Naive thymus-derived CD4-positive, alpha-beta T cell (primary cell): Measurements from ENCODE around the gene SLC25A12. TPM values are rescaled to one million over a fixed set of nuclear protein-coding genes. Genes with fewer than 3 reads are reported as not detected.
A peak's percentile ranks its signal among the peaks of the same experiment; 100 is the strongest.

Source experiments
- ATAC-seq: fragments of 150-1000 bp; cut with Tn5 transposase; 2 replicates; pipeline ENCODE4 v1.10.0; 2021; ENCODE audit warnings: mild to moderate bottlenecking, moderate library complexity
- CTCF ChIA-PET: fragments of 350-600 bp; sonication (Branson Sonifier 250); formaldehyde crosslinking; loops from one replicate; lab custom pipeline; 2021; ENCODE audit warnings: antibody characterized with exemption; lab: Charles Lee
- POLR2A ChIA-PET: fragments of 350-600 bp; sonication (Branson Sonifier 250); formaldehyde crosslinking; loops from one replicate; lab custom pipeline; 2021; ENCODE audit warnings: antibody characterized with exemption, inconsistent platforms; lab: Charles Lee
- DNase-seq, 9 donors: peaks; one replicate each; pipeline versions ENCODE4 v3.0.0 to v3.0.0-alpha.2; 2020 to 2022; ENCODE audit warnings: mixed read lengths in 1 of 9
- H3K27ac ChIP-seq: one replicate; pipeline ENCODE4 v1.7.0; 2013; ENCODE audit warnings: mild to moderate bottlenecking, low read depth, low read length, moderate library complexity
- H3K27me3 ChIP-seq, 2 donors: one replicate each; pipeline ENCODE4 v1.7.0; 2013; ENCODE audit warnings: low read length in 2 of 2, mild to moderate bottlenecking in 2 of 2, moderate library complexity in 2 of 2; ENCODE audit not compliant: control insufficient read depth in 2 of 2, insufficient read depth in 2 of 2
- H3K36me3 ChIP-seq, 3 experiments: 1 replicate in 2 of 3; 2 replicates in 1 of 3; pipeline ENCODE4 v1.7.0; 2013; ENCODE audit warnings: low read length in 3 of 3, mild to moderate bottlenecking in 3 of 3, moderate library complexity in 1 of 3; ENCODE audit not compliant: insufficient read depth in 3 of 3, control insufficient read depth in 2 of 3
- H3K4me1 ChIP-seq, 2 donors: one replicate each; pipeline ENCODE4 v1.7.0; 2013; ENCODE audit warnings: low read length in 2 of 2, mild to moderate bottlenecking in 2 of 2, moderate library complexity in 1 of 2; ENCODE audit not compliant: control insufficient read depth in 2 of 2, insufficient read depth in 2 of 2
- H3K4me3 ChIP-seq: 2 replicates; pipeline ENCODE4 v1.7.0; 2013; ENCODE audit warnings: mild to moderate bottlenecking, low read length
- H3K9me3 ChIP-seq, 3 experiments: 1 replicate in 2 of 3; 2 replicates in 1 of 3; pipeline ENCODE4 v1.7.0; 2013; ENCODE audit warnings: low read length in 3 of 3; ENCODE audit not compliant: control insufficient read depth in 2 of 3
- H3K27ac Mint-ChIP-seq, 9 donors: one replicate each; pipeline ENCODE4 v1.8.0; 2020 to 2022; ENCODE audit warnings: mixed read lengths in 9 of 9, mild to moderate bottlenecking in 8 of 9, moderate library complexity in 5 of 9, inconsistent platforms in 2 of 9
- H3K27me3 Mint-ChIP-seq, 5 donors: one replicate each; pipeline ENCODE4 v1.8.0; 2021 to 2022; ENCODE audit warnings: mixed read lengths in 5 of 5, mild to moderate bottlenecking in 1 of 5
- H3K36me3 Mint-ChIP-seq, 5 donors: one replicate each; pipeline ENCODE4 v1.8.0; 2020 to 2022; ENCODE audit warnings: mixed read lengths in 5 of 5, mild to moderate bottlenecking in 3 of 5, inconsistent platforms in 1 of 5
- H3K4me1 Mint-ChIP-seq, 7 donors: one replicate each; pipeline ENCODE4 v1.8.0; 2020 to 2022; ENCODE audit warnings: mixed read lengths in 7 of 7, mild to moderate bottlenecking in 3 of 7, inconsistent platforms in 1 of 7
- H3K4me3 Mint-ChIP-seq, 10 donors: one replicate each; pipeline ENCODE4 v1.8.0; 2020 to 2022; ENCODE audit warnings: mild to moderate bottlenecking in 10 of 10, mixed read lengths in 10 of 10, moderate library complexity in 6 of 10, inconsistent platforms in 2 of 10
- H3K9me3 Mint-ChIP-seq, 11 donors: one replicate each; pipeline ENCODE4 v1.8.0; 2020 to 2022; ENCODE audit warnings: mixed read lengths in 11 of 11, mild to moderate bottlenecking in 4 of 11, inconsistent platforms in 1 of 11, moderate library complexity in 1 of 11
- intact Hi-C, 2 donors: fragments of 100-400 bp; cut with micrococcal nuclease; formaldehyde crosslinking; loops; one replicate each; pipeline ENCODE4 v1.15.1; 2023
- polyA plus RNA-seq, 2 donors: library from polyadenylated mRNA; unstranded; fragments of 300-500 nt; fragmentation: Illumina TruSeq; gene quantifications; one replicate each; pipeline ENCODE4 v1.2.3, GENCODE V29; 2021
- total RNA-seq, 6 experiments: library from RNA in 5 of 6; stranded (reverse) in 5 of 6; gene quantifications; 1 replicate in 5 of 6; 2 replicates in 1 of 6; pipeline ENCODE4 v1.2.3 and lab custom pipeline; 2021 to 2026

Gene SLC25A12
- total and polyA plus RNA-seq, 7 experiments from 2014 or later: 11.9 to 33.6 (median 14.0) TPM

DNA sequence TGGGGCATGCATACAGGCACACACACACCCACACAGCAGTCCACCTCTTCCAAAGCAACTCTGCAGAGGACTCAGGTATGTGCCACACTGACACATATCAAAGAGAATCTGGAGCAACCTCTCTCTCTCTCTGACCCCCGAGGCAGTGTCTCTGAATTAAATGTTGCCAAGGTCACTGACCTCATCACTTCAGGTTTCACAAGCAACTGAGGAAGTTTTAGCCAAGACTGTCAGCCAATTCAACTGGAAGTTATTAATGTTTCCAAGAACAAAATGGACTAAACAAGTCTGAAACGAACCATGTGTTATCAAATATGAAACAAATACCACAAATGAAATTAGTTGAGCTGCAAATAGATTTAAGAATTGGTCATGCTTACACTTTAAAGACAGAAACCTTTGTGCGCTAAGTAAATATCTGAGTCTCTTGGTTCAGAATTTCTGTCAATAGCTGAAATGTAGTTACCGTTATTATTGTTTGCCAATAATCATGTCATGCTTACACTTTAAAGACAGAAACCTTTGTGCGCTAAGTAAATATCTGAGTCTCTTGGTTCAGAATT is 86.1 kb downstream of the SLC25A12 start:
- Mint-ChIP-seq H3K27ac (no peak overlapping the region), H3K4me1 (no peaks in the 10 kb centered on the region), H3K27me3 (no peaks in the 10 kb centered on the region), H3K4me3 (no peak overlapping the region), H3K9me3 (no peaks in the 10 kb centered on the region), H3K36me3 (peaks cover 4 to 53% (median 21%) of the 10 kb centered on the region in 5 donors)
- Histone ChIP-seq H3K36me3 (peaks cover 0 to 17% (median 0%) of the 10 kb centered on the region in 3 experiments), H3K4me3 (no peak overlapping the region), H3K4me1 (no peaks in the 10 kb centered on the region), H3K27me3 (no peaks in the 10 kb centered on the region), H3K27ac (no peak overlapping the region), H3K9me3 (no peaks in the 10 kb centered on the region)
- CTCF ChIA-PET: no interaction called here
- POLR2A ChIA-PET: no interaction called here
- ATAC-seq: no peak
- intact Hi-C loops: no loop called here
- no peak for DNase-seq

DNA sequence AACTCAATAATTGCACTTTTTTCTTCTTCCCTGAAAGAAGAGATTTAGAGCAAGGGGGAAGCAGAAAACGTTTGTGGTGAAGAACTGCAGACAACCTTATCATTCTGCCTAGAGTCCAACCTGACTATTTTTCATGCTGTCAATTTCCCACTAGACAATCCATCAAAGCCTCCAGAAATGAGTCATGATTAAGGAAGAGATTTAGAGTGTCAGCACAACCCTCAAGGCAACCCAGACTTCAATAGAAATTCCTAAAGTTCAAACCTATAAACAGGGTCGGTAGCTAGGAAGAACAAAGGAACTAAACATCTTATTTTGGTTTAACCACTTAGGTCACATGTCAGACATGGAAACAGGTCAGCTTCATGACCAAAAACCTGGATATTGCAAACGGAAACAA is 86.9 kb downstream of the SLC25A12 start:
- Mint-ChIP-seq H3K36me3 (peaks cover 4 to 55% (median 21%) of the 10 kb centered on the region in 5 donors), H3K27me3 (no peaks in the 10 kb centered on the region), H3K4me3 (no peak overlapping the region), H3K27ac (peak overlapping the region in 1 of 9 donors; percentile 22), H3K4me1 (no peaks in the 10 kb centered on the region), H3K9me3 (no peaks in the 10 kb centered on the region)
- CTCF ChIA-PET: no interaction called here
- Histone ChIP-seq H3K4me3 (no peak overlapping the region), H3K36me3 (peaks cover 0 to 17% (median 0%) of the 10 kb centered on the region in 3 experiments), H3K27ac (no peak overlapping the region), H3K9me3 (no peaks in the 10 kb centered on the region), H3K27me3 (no peaks in the 10 kb centered on the region), H3K4me1 (no peaks in the 10 kb centered on the region)
- ATAC-seq (no peak), DNase-seq (no peak)
- intact Hi-C loops: no loop called here
- POLR2A ChIA-PET: interaction anchor here (0.6 kb wide), 1 partner anchor 366 kb away, joined by 3 read pairs; no protein-coding TSS in a partner anchor

DNA sequence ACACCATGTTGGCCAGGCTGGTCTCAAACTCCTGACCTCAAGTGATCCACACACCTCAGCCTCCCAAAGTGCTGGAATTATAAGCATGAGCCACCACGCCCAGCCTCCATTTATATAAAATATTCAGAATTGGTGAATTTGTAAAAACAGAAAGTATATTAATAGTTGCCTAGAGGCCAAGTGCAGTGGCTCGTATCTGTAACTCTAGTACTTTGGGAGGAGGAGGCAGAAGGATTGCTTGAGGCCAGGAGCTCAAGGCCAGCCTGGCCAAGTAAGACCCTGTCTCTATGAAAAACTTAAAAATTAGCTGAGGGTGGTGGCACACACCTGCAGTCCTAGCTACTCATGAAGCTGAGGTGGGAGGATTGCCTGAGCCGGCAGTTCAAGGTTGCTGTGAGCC is 89.6 kb downstream of the SLC25A12 start:
- no peaks in the 10 kb centered on the region for H3K27me3 Mint-ChIP-seq
- H3K27me3 ChIP-seq: no peaks in the 10 kb centered on the region
- POLR2A ChIA-PET: no interaction called here
- no peaks in the 10 kb centered on the region for H3K4me1 ChIP-seq
- no peak overlapping the region for H3K27ac Mint-ChIP-seq
- peaks cover 0 to 54% (median 16%) of the 10 kb centered on the region in 5 donors for H3K36me3 Mint-ChIP-seq
- H3K4me1 Mint-ChIP-seq: peaks cover 0 to 2% (median 0%) of the 10 kb centered on the region in 7 donors
- intact Hi-C loops: no loop called here
- H3K4me3 ChIP-seq: no peak overlapping the region
- CTCF ChIA-PET: no interaction called here
- no peak overlapping the region for H3K4me3 Mint-ChIP-seq
- H3K36me3 ChIP-seq: peaks cover 0 to 10% (median 0%) of the 10 kb centered on the region in 3 experiments
- no peak for ATAC-seq
- no peaks in the 10 kb centered on the region for H3K9me3 ChIP-seq
- H3K9me3 Mint-ChIP-seq: no peaks in the 10 kb centered on the region
- no peak for DNase-seq
- H3K27ac ChIP-seq: no peak overlapping the region

DNA sequence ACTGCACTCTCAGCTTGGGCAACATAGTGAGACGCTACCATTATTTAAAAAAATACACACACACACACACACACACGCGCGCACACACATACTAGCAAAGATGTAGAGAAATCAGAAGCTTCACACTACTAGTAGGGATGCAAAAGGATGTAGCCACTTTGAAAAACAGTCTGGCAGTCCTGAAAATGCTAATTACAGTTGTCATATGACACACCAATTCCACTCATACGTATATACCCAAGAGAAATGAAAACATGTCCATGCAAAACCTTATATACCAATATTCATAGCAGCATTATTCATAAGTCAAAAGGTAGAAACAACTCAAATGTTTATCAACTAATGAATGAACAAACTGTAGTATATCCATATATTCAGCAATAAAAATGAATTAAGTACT is 90.3 kb downstream of the SLC25A12 start:
- Mint-ChIP-seq H3K36me3 (peaks cover 0 to 50% (median 13%) of the 10 kb centered on the region in 5 donors), H3K4me1 (peaks cover 0 to 7% (median 0%) of the 10 kb centered on the region in 7 donors), H3K27me3 (no peaks in the 10 kb centered on the region), H3K27ac (no peak overlapping the region), H3K9me3 (no peaks in the 10 kb centered on the region), H3K4me3 (no peak overlapping the region)
- Histone ChIP-seq H3K9me3 (no peaks in the 10 kb centered on the region), H3K27me3 (no peaks in the 10 kb centered on the region), H3K27ac (no peak overlapping the region), H3K4me1 (no peaks in the 10 kb centered on the region), H3K4me3 (no peak overlapping the region), H3K36me3 (peaks cover 0 to 7% (median 0%) of the 10 kb centered on the region in 3 experiments)
- ChIA-PET POLR2A (interaction anchor here (1.1 kb wide), 1 partner anchor 43 kb away, joined by 3 read pairs; no protein-coding TSS in a partner anchor), CTCF (no interaction called here)
- ATAC-seq (no peak), DNase-seq (no peak)
- intact Hi-C loops: no loop called here

DNA sequence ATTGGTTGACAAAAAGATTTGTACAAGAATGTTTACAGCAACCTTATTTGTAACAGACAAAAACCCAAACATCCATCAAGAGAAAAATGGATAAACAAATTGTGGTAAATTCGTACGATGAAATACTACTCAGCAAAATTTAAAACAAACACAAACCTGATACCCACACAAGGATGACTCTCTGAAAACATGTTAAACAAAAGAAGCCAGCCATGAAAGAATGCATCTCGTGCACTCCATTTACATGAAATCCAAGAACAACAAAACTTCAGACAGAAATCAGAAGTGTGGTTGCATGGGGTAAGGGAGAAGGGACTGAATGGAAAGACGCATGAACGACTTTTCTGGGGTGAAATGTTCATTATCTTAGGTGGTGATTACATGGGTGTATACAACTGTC is 93.4 kb downstream of the SLC25A12 start:
- no peak overlapping the region for H3K4me3 Mint-ChIP-seq
- DNase-seq (no peak), ATAC-seq (no peak)
- no peaks in the 10 kb centered on the region for H3K9me3 Mint-ChIP-seq
- POLR2A ChIA-PET: no interaction called here
- peaks cover 0 to 39% (median 9%) of the 10 kb centered on the region in 5 donors for H3K36me3 Mint-ChIP-seq
- no peak overlapping the region for H3K27ac Mint-ChIP-seq
- H3K27me3 ChIP-seq: no peaks in the 10 kb centered on the region
- H3K36me3 ChIP-seq: no peaks in the 10 kb centered on the region
- H3K4me1 ChIP-seq: no peaks in the 10 kb centered on the region
- intact Hi-C loops: no loop called here
- H3K27ac ChIP-seq: no peak overlapping the region
- CTCF ChIA-PET: no interaction called here
- H3K27me3 Mint-ChIP-seq: no peaks in the 10 kb centered on the region
- no peak overlapping the region for H3K4me3 ChIP-seq
- peaks cover 0 to 13% (median 3%) of the 10 kb centered on the region in 7 donors for H3K4me1 Mint-ChIP-seq
- H3K9me3 ChIP-seq: no peaks in the 10 kb centered on the region

DNA sequence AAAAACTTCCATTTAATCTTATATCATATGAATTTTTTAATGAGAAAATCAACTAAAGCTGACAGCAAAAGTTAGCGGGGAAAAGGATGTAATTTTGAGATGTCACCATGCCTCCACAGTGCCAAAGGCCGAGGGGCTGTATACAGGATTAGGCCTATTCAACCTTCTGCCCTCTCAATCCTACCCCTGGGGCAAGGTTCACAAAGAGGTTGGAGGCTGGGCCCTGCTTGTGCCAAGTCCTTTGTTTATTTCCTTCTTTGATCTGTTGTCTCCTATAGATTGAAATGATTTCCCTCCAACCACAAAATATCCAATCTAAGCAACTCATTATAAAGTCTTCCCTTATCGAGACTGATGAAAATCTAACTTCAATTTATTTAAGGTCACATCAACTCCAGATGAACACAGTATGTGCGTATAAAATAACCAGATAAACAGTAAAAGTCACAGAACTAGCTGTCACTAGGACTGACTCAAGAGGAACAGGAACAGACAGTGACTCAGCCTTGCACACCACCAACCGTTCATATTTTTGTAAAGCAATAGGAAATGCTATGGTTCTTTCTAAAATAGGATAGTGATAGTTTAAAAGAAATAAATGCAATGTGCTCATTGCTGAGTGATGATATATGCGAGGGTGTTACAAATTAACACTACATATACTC is 95.8 kb downstream of the SLC25A12 start:
- H3K9me3 Mint-ChIP-seq: no peaks in the 10 kb centered on the region
- peak; percentile 76 for ATAC-seq
- CTCF ChIA-PET: interaction anchor here (0.6 kb wide), 1 partner anchor 1847 kb away, joined by 3 read pairs; no protein-coding TSS in a partner anchor

More for the DNA sequence above, 95.8 kb downstream of the SLC25A12 start:
- H3K27me3 ChIP-seq: no peaks in the 10 kb centered on the region
- H3K36me3 ChIP-seq: peaks cover 0 to 7% (median 0%) of the 10 kb centered on the region in 3 experiments
- H3K4me3 Mint-ChIP-seq: peak overlapping the region in 1 of 10 donors; percentile 31
- peaks cover 0 to 38% (median 8%) of the 10 kb centered on the region in 5 donors for H3K36me3 Mint-ChIP-seq
- intact Hi-C loops: no loop called here
- H3K27ac ChIP-seq: no peak overlapping the region
- H3K27me3 Mint-ChIP-seq: no peaks in the 10 kb centered on the region
- no peak overlapping the region for H3K4me3 ChIP-seq
- no peaks in the 10 kb centered on the region for H3K4me1 ChIP-seq
- no peak for DNase-seq
- peak overlapping the region in 1 of 9 donors; percentile 84 for H3K27ac Mint-ChIP-seq
- POLR2A ChIA-PET: no interaction called here
- H3K9me3 ChIP-seq: no peaks in the 10 kb centered on the region
- peaks cover 0 to 22% (median 12%) of the 10 kb centered on the region in 7 donors for H3K4me1 Mint-ChIP-seq
